HG03354 (cell line): ENCODE data around the gene MATN4.

Source experiments
- ATAC-seq: cut with Tn5 transposase; IDR thresholded peaks from one replicate; pipeline ENCODE4 v1.9.1; 2021; ENCODE audit warnings: mild to moderate bottlenecking; ENCODE audit not compliant: unreplicated experiment, poor library complexity, severe bottlenecking

MATN4 gene

GRCh38 chr20:45318386-45318939, 10.4 kb upstream of the MATN4 start:
- ATAC-seq, result no peak

- no peak for ATAC-seq
These were observed 9.7 kb upstream of the MATN4 start for GRCh38 chr20:45317826-45318225.

GRCh38 chr20:45316150-45317080, 8.3 kb upstream of the MATN4 start:
- ATAC-seq, result no peak

DNA sequence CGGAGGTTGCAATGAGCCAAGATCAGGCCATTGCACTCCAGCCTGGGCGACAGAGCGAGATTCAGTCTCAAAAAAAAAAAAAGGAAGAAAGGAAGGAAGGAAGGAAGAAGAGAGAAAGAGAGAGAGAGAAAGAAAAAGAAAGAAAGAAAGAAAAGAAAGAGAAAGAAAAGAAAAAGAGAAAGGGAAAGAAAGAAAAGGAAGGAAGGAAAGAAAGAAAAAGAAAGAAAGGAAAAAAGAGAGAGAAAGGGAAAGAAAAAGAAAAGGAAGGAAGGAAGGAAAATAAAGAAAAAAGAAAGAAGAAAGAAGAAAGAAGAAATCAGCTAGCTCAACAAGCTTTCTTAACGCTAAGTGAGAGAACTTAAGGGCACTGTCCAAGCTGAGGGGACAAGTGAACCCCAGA, 7.6 kb upstream of the MATN4 start:
- ATAC-seq, result no peak

DNA sequence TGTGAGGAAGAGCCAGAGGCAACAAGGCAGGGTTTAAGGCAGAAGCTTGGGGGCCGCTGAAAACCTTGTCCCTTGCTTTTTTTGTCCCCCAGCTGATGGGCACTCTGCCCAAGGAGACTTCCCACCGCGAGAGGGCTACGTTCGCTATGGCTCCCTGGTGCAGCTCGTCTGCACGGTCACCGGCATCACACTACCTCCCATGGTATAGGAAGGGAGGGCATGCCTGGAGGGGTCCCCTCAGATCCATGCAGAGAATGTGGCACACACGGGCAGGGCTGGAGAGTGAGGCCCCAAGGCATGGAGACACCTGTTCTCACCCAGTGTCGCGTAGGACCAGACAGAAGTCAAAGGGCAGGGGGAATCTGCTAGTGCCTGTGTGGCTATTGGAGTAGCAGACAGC, 5.8 kb upstream of the MATN4 start:
- no peak for ATAC-seq

- ATAC-seq, result no peak
These were observed 5.1 kb upstream of the MATN4 start for GRCh38 chr20:45313065-45313695.

DNA sequence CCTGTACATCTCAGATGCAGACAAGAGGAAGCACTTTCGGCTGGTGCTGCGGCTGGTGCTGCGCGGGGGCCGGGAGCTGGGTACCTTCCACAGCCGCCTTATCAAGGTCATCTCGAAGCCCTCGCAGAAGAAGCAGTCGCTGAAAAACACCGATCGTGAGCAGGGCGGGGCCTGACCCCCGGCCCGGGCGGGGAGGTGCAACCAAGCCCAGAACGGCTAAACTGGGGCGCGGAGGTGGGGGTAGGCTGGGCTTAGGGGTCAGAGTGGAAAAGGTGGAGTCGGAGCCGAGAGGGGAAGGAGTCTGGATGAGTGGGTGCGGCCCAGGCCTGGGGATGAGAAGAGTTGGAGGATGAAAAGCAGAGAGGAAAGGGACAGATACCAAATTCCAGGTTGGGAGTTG, 4.1 kb upstream of the MATN4 start:
- ATAC-seq, result no peak

GRCh38 chr20:45311589-45312211, 3.6 kb upstream of the MATN4 start:
- ATAC-seq, result no peak

GRCh38 chr20:45309075-45309474, 976 bp upstream of the MATN4 start:
- no peak for ATAC-seq

GRCh38 chr20:45307076-45307640, 941 bp downstream of the MATN4 start:
- no peak for ATAC-seq

DNA sequence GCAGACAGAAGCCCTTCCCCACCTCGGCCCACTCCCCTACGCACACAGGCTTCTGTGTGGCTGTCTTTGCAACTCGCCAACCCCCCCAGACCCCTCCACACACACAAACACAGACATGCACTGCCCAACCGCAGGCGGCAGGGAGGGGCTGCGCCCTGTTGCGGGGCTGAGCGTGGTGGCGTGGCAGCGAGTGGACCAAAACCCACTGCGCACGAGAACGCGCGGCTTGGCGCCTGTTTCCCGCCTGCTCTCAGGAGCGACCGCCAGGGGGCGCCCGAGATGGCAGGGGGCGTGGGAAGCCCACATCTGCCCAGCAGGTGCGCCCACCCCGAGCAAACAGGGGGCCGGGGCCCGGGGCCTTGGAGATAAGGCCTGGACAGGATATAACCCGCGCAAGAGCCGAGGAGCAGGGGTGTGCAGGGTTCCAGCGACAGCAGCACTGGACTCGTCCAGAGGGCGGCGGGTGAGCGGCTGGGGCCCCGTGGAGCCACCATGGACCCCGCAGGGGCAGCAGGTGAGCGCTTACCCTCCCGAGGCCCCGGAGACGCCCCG, 1.6 kb downstream of the MATN4 start, which contains the start of gene RBPJL:
Gene RBPJL, plus strand, starts transcription at position 410 of the 552 bp plus-strand sequence. Its CDS starts 83 bp downstream, at position 493.
- no peak for ATAC-seq

DNA sequence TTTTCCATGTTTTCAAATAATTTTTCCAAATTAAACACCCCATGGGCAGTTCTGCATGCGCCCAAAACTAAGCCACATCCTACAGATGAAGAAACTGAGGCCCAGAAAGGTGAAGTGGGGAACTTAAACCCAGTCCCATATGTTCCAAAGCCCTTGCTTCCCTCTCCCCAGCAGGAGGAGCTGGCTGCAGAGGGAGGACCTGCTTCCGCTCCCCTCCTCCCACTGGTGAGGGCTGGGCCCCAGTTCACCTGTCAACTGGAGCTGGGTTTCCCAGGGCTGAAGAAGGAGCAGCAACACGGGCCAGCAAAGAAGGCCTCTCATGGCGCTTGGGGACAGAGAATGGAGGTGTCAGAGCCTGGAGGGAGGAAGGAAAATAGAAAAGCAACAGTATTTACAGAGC, 2.8 kb downstream of the MATN4 start:
- ATAC-seq, result no peak

GRCh38 chr20:45304464-45304999, 3.6 kb downstream of the MATN4 start:
- no peak for ATAC-seq

DNA sequence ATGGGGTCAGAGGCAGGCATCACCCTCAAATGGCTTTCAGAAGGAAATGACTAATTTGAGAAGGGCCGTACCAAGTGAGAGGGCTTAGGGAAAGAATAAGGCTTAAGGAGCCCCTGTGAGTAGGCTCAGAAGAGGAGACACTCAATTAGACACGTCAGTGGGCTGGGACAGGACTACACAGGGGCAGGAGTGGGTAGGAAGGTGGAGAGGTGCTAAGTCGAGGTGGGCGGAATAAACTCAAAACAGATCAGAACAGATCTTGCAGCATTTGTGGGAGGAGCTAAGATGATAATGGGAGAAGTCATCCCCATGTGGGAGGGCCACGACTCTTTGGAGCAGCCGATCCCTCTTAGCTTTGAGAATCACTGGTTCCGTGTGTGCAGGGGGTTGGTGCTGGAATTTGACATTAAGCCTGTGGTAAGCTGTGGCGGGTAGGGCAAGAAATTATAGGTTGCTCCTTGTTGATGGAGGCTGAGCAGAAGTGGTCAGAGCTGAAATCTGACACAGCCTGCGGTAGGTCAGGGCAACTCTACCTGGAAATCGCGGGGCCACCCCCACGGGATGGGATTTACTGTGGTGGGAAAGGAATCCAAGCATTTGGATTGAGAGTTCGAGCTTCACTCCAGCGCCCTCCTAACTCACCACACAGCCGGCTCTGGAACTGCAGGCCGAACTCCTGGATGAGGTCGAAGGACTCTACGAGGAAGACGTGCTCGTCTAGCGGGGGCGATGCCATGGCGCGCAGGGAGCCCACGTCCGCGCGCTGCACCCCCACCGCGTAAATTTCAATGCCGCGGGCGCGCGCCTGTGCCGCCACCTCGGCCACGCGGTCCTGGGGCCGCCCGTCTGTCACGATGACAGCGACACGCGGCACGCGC, 4.3 kb downstream of the MATN4 start:
- ATAC-seq, result no peak

- ATAC-seq, result no peak
These were observed 6.3 kb downstream of the MATN4 start for GRCh38 chr20:45301824-45302271.

DNA sequence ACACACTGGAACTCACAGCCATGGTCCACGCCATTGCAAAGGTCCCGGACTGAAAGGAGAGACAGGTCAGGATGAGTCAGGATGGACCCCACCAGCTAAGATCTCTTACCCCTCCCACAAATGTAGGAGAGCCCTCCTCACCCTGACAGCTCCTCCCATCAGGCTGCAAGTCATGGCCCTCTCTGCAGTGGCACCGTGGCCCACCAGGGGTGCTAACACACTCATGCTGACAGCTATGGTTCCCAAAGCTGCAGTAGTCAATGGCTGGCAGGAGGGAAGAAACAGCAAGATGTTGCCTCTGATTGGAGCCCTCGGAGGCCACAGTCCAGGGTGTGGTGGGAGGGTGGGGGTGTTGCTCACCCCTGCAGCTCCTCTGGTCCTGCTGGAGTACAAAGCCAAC, 7.1 kb downstream of the MATN4 start:
- ATAC-seq, result peak; percentile 59

- no peak for ATAC-seq
These were observed 8.3 kb downstream of the MATN4 start for GRCh38 chr20:45299786-45300185.

DNA sequence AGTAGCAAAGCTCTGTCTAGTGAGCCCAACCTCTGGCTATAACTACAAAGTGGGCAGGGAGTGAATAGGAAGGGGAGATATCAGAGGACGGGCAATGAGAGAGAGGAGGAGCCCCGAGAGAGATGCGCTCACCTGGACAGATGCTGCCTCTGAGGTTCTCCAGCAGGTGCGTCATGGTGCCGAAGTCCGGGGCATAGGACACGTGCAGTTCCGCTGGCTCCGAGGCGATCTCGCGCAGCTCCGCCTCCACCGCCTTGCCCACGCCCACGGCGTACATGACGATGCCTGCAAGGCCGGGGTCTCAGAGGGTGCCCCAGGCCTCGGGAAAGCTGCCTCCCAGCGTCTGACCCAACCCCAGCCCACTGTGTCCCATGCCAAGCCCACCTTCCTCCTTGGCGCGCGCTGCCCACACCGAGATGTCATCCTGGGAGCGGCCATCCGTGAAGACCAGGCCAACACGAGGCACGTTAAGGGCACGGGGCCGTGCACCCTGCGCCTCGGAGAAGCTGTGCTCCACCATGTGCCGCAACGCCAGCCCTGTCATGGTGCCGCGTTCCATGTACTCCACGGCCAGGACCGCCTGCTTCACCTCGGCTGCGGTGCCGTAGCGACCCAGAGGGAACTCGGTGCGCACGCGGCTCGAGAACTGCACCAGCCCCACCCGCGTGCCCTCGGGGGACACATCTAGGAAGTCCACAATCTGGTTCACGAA, 10.2 kb downstream of the MATN4 start:
- ATAC-seq, result no peak
